Stimulated activated CD8-positive, alpha-beta memory T cell treated with anti-CD3 and anti-CD28 coated beads, Interleukin-7, amount 100 ng/mL, for 24 hours (primary cell): ENCODE measurements around the gene RFX3.
"Not testable (repeated sequence)": the region's sequence is repeated elsewhere in the genome, so short reads cannot be mapped to it uniquely, and the experiment has no call there.

ENCODE experiments used
- DNase-seq: peaks from one replicate; pipeline ENCODE4 v3.0.0-alpha.2; 2020; ENCODE audit warnings: low read depth

Gene RFX3

GRCh38 chr9:3343671-3344070 lies 182.1 kb downstream of the RFX3 start:
- no peak for DNase-seq

DNA sequence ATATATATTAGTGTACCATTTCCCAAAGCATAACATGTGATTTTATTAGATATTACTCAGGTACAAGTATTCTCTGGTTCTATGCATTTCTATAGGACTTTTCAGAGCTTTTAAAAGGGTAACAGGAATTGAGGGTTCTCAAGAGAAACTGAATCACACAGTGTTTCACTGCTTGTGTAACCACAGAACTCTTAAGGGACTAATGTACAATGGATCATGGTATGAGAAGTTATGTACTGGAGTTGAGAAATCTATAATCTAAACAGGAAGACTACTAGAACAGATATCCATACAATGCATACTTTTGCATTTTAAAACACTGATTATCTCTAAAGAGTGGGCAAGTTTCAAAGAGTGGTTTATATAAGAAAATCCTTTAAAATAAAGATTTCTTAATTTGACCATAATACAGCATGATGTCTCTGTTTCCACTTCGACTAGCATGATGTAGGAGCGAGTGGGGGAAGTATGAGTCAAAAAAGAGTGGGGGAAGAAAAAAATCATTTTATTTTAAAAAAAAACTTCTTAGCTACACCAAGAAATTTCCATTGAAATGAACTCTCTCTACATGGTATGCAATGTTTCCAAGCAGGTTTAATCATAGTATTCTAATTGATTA lies 183.5 kb downstream of the RFX3 start:
- no peak for DNase-seq

- DNase-seq, result no peak
These were observed 188.1 kb downstream of the RFX3 start for GRCh38 chr9:3337515-3338225.

GRCh38 chr9:3336951-3337350 lies 188.8 kb downstream of the RFX3 start:
- DNase-seq, result no peak

DNA sequence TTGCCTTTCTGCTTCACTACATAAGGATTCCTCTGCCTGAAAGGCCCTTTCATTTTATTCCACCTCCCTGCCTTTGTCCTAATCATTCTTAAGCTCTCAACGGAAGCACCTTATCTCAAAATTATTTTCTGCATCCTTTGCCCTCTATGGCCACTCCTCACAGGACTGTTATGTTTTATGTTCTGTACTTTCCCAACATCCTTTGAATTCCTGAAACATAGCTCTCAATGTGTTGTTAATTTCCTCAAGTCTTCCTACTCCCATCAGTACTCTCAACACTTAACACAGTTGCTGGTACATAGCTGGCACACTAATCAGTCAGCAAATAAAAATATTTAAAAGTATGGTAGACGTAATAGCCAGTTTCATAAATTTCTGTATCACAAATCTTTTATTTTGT lies 193.0 kb downstream of the RFX3 start:
- no peak for DNase-seq

DNA sequence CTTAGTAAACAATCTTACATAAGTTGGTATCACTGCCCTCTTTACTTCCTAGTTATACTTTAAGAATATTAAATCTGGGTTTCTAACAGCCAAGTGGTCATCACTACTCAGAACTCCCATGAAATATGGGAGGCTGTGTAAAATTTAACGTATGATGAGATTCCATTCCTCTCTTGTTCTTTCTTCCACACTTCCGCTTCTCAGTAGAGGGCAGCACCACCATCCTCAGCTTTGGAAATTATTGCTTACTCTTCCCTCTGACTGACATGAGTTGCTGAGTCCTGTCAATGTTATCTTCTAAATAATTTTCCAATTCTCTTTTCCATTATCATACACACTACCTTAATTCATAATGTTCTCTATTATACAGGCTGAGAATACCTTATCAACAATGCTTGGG lies 194.0 kb downstream of the RFX3 start:
- no peak for DNase-seq

DNA sequence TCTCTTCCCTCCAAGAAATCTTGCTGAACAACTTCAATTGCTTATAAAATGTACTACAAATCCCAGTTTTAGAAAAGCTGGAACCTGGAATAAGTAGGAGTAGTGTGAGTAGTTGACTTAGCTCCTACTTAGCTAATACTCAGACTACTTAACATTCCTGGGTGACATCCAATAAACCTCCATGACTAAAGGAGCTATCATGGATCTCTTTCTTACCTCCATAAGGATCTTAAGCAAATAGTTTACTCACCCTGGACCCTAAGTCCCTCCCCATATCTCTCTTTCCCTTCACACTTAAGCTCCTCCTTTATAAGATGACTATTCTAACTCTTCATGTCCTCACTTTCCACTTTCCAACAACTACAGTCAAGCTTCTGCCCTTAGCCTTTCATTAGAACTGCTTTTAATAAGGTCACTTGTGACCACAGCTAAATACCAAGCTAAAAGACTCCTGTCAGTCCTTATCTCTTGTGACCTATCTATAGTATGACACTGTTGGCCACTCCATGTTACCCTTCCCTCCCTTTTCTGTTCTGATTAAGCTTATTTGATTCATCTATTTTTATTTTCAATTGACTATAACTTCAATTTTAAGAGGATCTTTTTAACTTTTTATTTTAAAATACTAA lies 194.9 kb downstream of the RFX3 start:
- DNase-seq, result no peak

- DNase-seq, result no peak
These were observed 196.4 kb downstream of the RFX3 start for GRCh38 chr9:3329361-3329760.

GRCh38 chr9:3323714-3324113 lies 202.1 kb downstream of the RFX3 start:
- no peak for DNase-seq

GRCh38 chr9:3321186-3321585 lies 204.6 kb downstream of the RFX3 start:
- no peak for DNase-seq

GRCh38 chr9:3312595-3312994 lies 213.2 kb downstream of the RFX3 start:
- DNase-seq, result not testable (repeated sequence)

DNA sequence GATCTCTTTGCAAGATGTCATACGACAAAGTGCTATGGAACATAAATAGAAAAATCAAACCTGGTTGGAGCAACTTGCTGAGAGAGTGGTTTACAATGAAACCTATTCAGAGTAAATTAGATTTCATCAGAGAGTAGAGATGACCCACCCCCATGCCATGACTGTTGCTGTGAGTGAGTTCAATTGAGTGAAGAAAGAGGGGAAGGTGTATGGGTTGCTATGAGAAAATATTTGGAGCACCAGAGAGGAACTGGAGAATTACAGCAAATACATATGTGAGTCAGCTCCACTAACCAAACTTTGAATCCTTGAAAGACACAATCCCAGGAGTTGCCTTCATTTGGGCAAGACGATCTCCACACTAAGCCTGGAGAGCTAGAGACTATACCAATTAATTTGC lies 217.2 kb downstream of the RFX3 start:
- no peak for DNase-seq

DNA sequence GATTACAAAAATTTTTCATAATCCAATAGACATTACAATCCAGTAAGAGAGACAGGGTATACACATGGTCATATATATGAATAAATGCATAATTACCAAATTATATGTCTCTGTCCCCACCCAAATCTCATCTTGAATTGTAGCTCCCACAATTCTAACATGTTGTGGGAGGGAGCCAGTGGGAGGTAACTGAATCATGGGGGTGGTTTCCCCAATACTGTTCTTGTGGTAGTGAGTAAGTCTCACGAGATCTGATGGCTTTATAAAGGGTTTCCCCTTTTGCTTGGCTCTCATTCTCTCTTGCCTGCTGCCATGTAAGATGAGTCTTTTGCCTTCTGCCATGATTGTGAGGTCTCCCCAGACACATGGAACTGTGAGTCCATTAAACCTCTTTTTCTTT lies 221.4 kb downstream of the RFX3 start:
- DNase-seq, result not testable (repeated sequence)

DNA sequence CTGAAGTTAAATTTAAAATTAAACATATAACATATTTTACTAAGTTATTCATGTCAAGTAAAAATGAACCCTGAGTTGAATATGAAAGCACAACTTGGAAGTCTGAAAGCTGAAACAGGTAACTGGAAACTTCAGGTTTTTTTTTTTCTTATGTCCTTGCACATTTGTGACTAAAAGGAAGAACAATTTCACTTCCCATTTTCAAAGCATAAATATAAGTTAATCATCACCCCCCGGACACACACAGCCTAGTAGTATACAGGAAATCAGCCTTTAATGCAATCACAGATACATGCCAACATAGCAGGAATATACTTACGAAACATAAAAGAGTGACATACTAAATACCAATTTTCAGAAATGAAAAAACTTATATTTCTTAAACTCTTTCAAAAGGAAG lies 225.9 kb downstream of the RFX3 start:
- no peak for DNase-seq

GRCh38 chr9:3296536-3296935 lies 229.3 kb downstream of the RFX3 start:
- DNase-seq, result no peak

DNA sequence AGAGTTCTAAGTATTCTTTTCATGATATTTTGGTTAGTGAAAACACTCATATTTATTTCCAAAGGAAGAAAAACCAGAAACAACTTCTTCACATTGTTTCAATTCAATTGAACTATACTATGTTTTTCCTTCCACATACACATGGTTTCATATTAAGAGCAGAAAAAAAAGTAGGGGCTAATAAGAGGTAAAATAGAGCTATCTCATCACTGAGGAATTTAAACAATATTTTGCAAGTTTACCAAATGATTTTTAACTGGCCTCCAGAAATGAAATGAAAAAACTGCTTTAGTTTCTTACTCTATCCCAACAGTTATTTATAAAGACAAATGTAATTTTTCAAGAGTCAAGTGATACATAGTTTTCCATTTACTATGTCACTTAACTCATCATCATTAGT lies 233.5 kb downstream of the RFX3 start:
- DNase-seq, result no peak

DNA sequence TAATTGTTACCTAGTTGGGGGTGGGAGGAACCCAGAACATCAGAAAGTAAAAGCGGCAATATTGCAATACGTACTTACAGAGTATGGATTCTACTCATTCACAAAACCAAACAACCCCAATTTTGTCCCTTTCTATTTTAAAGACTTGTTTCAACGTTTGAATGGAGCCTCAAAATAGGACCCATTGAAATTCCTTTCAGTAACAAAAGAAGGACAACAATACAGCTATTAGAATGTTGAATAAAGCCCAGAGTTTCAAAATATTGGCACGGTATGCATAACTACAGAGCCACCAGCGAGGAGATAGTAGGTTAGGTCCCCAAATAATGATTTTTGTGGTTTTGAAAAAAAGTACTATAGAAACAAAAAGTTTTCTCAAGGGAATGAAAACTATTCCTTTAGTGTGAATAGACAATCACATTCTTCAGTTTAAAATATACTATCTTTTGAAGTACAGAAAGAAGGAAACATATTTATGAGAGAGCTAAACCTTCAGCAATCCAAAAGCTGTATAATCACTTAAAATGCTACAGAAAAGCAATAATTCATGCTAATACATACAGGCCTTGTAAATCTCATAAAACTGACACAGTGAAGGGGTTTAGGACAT lies 235.5 kb downstream of the RFX3 start:
- no peak for DNase-seq

DNA sequence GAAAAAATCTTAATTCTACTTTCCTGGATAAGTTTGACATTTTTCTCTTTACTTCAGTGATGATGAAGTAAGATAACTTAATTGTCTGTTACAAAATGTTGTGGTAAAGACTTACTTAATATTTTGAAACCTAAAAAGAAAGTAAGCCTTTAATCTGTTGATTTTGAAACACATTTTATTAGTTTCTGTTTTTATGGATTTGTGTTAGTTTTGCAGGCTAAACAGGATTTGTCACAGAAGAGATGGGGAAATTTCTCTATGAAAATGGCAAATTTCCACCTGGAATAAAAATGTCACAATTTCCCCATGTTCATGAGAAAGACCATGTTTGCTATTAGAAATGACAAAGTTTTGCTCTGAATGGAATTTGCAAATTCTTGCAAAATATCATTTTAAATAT lies 237.1 kb downstream of the RFX3 start:
- no peak for DNase-seq

DNA sequence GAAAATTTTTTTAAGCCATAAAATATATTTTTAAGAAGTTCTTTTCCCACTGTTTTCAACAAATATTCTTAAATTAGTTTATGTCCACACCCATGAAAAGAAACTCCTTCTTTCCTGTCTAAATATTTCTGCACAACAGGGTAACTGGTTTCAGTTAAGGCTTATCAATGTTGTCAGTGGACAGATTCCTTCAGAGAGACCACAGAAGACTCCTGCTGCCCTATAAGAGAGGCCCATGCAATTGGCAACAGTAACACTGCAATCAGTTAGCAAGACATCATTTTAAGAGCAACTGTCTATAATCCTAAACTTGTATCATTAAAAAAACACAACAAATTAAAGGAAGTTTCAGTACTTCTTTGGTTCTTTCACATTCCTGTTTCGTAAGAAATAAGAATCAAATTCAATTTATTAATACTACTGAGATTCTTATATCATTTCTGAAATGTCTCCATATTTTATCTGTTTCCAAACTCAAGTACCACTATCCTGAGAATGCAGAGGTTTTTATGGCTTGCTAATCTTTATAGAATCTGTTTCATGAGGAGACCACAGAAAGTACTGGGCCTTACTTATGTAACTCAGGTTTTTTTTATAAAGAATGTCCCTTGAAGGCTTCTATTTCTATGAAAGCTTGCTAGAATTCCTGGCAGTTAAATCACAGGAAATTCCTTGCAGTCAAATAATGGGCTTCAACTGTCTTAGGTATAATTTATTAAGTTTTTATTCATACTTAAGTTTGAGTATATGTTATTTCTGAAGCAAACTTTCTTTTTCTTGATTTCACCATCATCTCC lies 240.2 kb downstream of the RFX3 start:
- no peak for DNase-seq

- DNase-seq, result no peak
These were observed 243.4 kb downstream of the RFX3 start for GRCh38 chr9:3282365-3282764.

- no peak for DNase-seq
These were observed 244.4 kb downstream of the RFX3 start for GRCh38 chr9:3281399-3281798.

- no peak for DNase-seq
These were observed 248.6 kb downstream of the RFX3 start for GRCh38 chr9:3277200-3277599.
